WTC11 (cell line): ENCODE results near the gene GPC1. TPM values are rescaled to one million over a fixed set of nuclear protein-coding genes. Genes with fewer than 3 reads are reported as not detected.

Source experiments
- ATAC-seq: fragments of 200-7000 bp; cut with Tn5 transposase; 2 replicates; pipeline ENCODE4 v1.10.0; 2021; ENCODE audit warnings: mild to moderate bottlenecking, moderate library complexity
- CTCF ChIA-PET: fragments of 300-600 bp; sonication (Branson Sonifier 250); formaldehyde crosslinking; loops from one replicate; lab custom pipeline; 2021; ENCODE audit warnings: antibody characterized with exemption; lab: Charles Lee
- POLR2A ChIA-PET: fragments of 350-600 bp; sonication (Branson Sonifier 250); formaldehyde crosslinking; loops from one replicate; lab custom pipeline; 2021; ENCODE audit warnings: antibody characterized with exemption; lab: Charles Lee
- DNase-seq: peaks from one replicate; pipeline ENCODE4 v3.0.0; 2021; ENCODE audit warnings: low spot score
- H3K27ac Mint-ChIP-seq: 2 replicates; pipeline ENCODE4 v1.8.0; 2021; ENCODE audit warnings: mixed read lengths
- H3K27me3 Mint-ChIP-seq: 2 replicates; pipeline ENCODE4 v1.8.0; 2021; ENCODE audit warnings: low read depth, mild to moderate bottlenecking, moderate library complexity, mixed read lengths
- H3K36me3 Mint-ChIP-seq: 2 replicates; pipeline ENCODE4 v1.8.0; 2021; ENCODE audit warnings: mixed read lengths
- H3K4me1 Mint-ChIP-seq: 2 replicates; pipeline ENCODE4 v1.8.0; 2022; ENCODE audit warnings: mixed read lengths
- H3K4me3 Mint-ChIP-seq: 2 replicates; pipeline ENCODE4 v1.8.0; 2021; ENCODE audit warnings: mild to moderate bottlenecking, moderate library complexity, mixed read lengths
- H3K9me3 Mint-ChIP-seq: 2 replicates; pipeline ENCODE4 v1.8.0; 2021; ENCODE audit warnings: mixed read lengths
- ATF6 ChIP-seq: sonication (generic); formaldehyde crosslinking; IDR thresholded peaks from 2 replicates; pipeline ENCODE4 v1.8.1; 2023; ENCODE audit warnings: mild to moderate bottlenecking, missing genetic modification reagents
- E2F4 ChIP-seq: sonication (generic); formaldehyde crosslinking; IDR thresholded peaks from 2 replicates; pipeline ENCODE4 v1.8.1; 2022; ENCODE audit warnings: low read depth, mild to moderate bottlenecking, moderate library complexity, missing genetic modification reagents, borderline replicate concordance
- E2F5 ChIP-seq: sonication (generic); formaldehyde crosslinking; IDR thresholded peaks from 2 replicates; pipeline ENCODE4 v1.8.1; 2022; ENCODE audit warnings: mild to moderate bottlenecking, moderate library complexity, missing genetic modification reagents
- ELF4 ChIP-seq: sonication (generic); formaldehyde crosslinking; IDR thresholded peaks from 2 replicates; pipeline ENCODE4 v1.8.1; 2022; ENCODE audit warnings: low read depth, mild to moderate bottlenecking, moderate library complexity, missing genetic modification reagents
- FOXK1 ChIP-seq: sonication (generic); formaldehyde crosslinking; IDR thresholded peaks from 2 replicates; pipeline ENCODE4 v1.8.0; 2022; ENCODE audit warnings: mild to moderate bottlenecking, moderate library complexity, missing genetic modification reagents
- GRHL2 ChIP-seq: fragments of 250-450 bp; sonication (Bioruptor Pico); IDR thresholded peaks from 2 replicates; pipeline ENCODE4 v1.8.0; 2022; ENCODE audit warnings: mild to moderate bottlenecking, moderate library complexity; ENCODE audit not compliant: insufficient replicate concordance, severe bottlenecking
- HMGA2 ChIP-seq: fragments of 250-450 bp; sonication (Bioruptor Pico); IDR thresholded peaks from 2 replicates; pipeline ENCODE4 v1.4.0; 2021; ENCODE audit warnings: mild to moderate bottlenecking, moderate library complexity
- JAZF1 ChIP-seq: fragments of 250-450 bp; sonication (Bioruptor Pico); IDR thresholded peaks from 2 replicates; pipeline ENCODE4 v1.9.0; 2021; ENCODE audit warnings: moderate library complexity, mild to moderate bottlenecking, inconsistent platforms
- MYBL2 ChIP-seq: sonication (generic); formaldehyde crosslinking; IDR thresholded peaks from 2 replicates; pipeline ENCODE4 v1.8.1; 2023; ENCODE audit warnings: mild to moderate bottlenecking, moderate library complexity, missing genetic modification reagents
- NFE2L1 ChIP-seq: sonication (generic); formaldehyde crosslinking; IDR thresholded peaks from 2 replicates; pipeline ENCODE4 v1.8.1; 2023; ENCODE audit warnings: missing genetic modification reagents
- SMAD3 ChIP-seq: sonication (generic); formaldehyde crosslinking; IDR thresholded peaks from 2 replicates; pipeline ENCODE4 v1.8.0; 2022; ENCODE audit warnings: missing genetic modification reagents, mild to moderate bottlenecking, borderline replicate concordance
- SMAD4 ChIP-seq: sonication (generic); formaldehyde crosslinking; IDR thresholded peaks from 2 replicates; pipeline ENCODE4 v1.8.0; 2022; ENCODE audit warnings: mild to moderate bottlenecking, missing genetic modification reagents
- SOX15 ChIP-seq: fragments of 250-450 bp; sonication (Bioruptor Pico); IDR thresholded peaks from 2 replicates; pipeline ENCODE4 v1.9.0; 2021; ENCODE audit warnings: mild to moderate bottlenecking
- SP1 ChIP-seq: sonication (generic); formaldehyde crosslinking; conservative IDR thresholded peaks from 2 replicates; pipeline ENCODE4 v1.8.1; 2022; ENCODE audit warnings: missing genetic modification reagents
- TCF7 ChIP-seq: sonication (generic); formaldehyde crosslinking; IDR thresholded peaks from 2 replicates; pipeline ENCODE4 v1.8.0; 2022; ENCODE audit warnings: mild to moderate bottlenecking, low read depth, missing genetic modification reagents, moderate library complexity
- total RNA-seq: library from RNA; stranded (reverse); gene quantifications from 3 replicates; pipeline ENCODE4 v1.2.3, GENCODE V29; 2021
- TF ChIP-seq, protein P1 (sequence below): sonication (generic); formaldehyde crosslinking; IDR thresholded peaks from 2 replicates; pipeline ENCODE4 v1.8.0; 2022; ENCODE audit warnings: mild to moderate bottlenecking, missing genetic modification reagents
- TF ChIP-seq, protein P2 (sequence below): sonication (generic); formaldehyde crosslinking; IDR thresholded peaks from 2 replicates; pipeline ENCODE4 v1.8.1; 2023; ENCODE audit warnings: mild to moderate bottlenecking, missing genetic modification reagents, moderate library complexity
- TF ChIP-seq, protein P3 (sequence below): fragments of 250-450 bp; sonication (Bioruptor Pico); IDR thresholded peaks from 2 replicates; pipeline ENCODE4 v1.9.0; 2021; ENCODE audit warnings: mild to moderate bottlenecking

GPC1 gene
- total RNA-seq, 1 experiment from 2014 or later, result 41.5 TPM

- H3K36me3 Mint-ChIP-seq, result peaks cover 2% of the 10 kb centered on the region
- no peak for DNase-seq
- peaks cover 6% of the 10 kb centered on the region; the same call in 1 of the 2 replicates for H3K4me1 Mint-ChIP-seq
- TF ChIP-seq, protein P1, sequence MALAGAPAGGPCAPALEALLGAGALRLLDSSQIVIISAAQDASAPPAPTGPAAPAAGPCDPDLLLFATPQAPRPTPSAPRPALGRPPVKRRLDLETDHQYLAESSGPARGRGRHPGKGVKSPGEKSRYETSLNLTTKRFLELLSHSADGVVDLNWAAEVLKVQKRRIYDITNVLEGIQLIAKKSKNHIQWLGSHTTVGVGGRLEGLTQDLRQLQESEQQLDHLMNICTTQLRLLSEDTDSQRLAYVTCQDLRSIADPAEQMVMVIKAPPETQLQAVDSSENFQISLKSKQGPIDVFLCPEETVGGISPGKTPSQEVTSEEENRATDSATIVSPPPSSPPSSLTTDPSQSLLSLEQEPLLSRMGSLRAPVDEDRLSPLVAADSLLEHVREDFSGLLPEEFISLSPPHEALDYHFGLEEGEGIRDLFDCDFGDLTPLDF, result no peak
- TF ChIP-seq ELF4 (CRISPR knock-in tag), result no peak
- TF ChIP-seq E2F5 (CRISPR knock-in tag), result no peak
- TF ChIP-seq SOX15 (CRISPR knock-in tag), result no peak
- no peak for TF ChIP-seq GRHL2
- no peak for TF ChIP-seq E2F4 (CRISPR knock-in tag)
- no peak for TF ChIP-seq NFE2L1 (CRISPR knock-in tag)
- TF ChIP-seq MYBL2 (CRISPR knock-in tag), result no peak
- TF ChIP-seq, protein P2, sequence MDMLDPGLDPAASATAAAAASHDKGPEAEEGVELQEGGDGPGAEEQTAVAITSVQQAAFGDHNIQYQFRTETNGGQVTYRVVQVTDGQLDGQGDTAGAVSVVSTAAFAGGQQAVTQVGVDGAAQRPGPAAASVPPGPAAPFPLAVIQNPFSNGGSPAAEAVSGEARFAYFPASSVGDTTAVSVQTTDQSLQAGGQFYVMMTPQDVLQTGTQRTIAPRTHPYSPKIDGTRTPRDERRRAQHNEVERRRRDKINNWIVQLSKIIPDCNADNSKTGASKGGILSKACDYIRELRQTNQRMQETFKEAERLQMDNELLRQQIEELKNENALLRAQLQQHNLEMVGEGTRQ (CRISPR knock-in tag), result no peak
- TF ChIP-seq FOXK1 (CRISPR knock-in tag), result no peak
- no peak for TF ChIP-seq TCF7 (CRISPR knock-in tag)
- no peak for TF ChIP-seq SP1 (CRISPR knock-in tag)
- no peak for TF ChIP-seq SMAD3 (CRISPR knock-in tag)
- no peak for TF ChIP-seq ATF6 (CRISPR knock-in tag)
- TF ChIP-seq, protein P3, sequence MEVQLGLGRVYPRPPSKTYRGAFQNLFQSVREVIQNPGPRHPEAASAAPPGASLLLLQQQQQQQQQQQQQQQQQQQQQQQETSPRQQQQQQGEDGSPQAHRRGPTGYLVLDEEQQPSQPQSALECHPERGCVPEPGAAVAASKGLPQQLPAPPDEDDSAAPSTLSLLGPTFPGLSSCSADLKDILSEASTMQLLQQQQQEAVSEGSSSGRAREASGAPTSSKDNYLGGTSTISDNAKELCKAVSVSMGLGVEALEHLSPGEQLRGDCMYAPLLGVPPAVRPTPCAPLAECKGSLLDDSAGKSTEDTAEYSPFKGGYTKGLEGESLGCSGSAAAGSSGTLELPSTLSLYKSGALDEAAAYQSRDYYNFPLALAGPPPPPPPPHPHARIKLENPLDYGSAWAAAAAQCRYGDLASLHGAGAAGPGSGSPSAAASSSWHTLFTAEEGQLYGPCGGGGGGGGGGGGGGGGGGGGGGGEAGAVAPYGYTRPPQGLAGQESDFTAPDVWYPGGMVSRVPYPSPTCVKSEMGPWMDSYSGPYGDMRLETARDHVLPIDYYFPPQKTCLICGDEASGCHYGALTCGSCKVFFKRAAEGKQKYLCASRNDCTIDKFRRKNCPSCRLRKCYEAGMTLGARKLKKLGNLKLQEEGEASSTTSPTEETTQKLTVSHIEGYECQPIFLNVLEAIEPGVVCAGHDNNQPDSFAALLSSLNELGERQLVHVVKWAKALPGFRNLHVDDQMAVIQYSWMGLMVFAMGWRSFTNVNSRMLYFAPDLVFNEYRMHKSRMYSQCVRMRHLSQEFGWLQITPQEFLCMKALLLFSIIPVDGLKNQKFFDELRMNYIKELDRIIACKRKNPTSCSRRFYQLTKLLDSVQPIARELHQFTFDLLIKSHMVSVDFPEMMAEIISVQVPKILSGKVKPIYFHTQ (CRISPR knock-in tag), result no peak
- TF ChIP-seq SMAD4 (CRISPR knock-in tag), result no peak
- no peak for TF ChIP-seq JAZF1 (CRISPR knock-in tag)
- no peak for TF ChIP-seq HMGA2 (CRISPR knock-in tag)
- ChIA-PET POLR2A (no interaction called here), CTCF (interaction anchor here (2.0 kb wide), 1 partner anchor 191 kb away, joined by 9 read pairs; no protein-coding TSS in a partner anchor)
- no peak overlapping the region for H3K4me3 Mint-ChIP-seq
- H3K27ac Mint-ChIP-seq, result no peak overlapping the region
- no peak for ATAC-seq
- H3K9me3 Mint-ChIP-seq, result peaks cover 47% of the 10 kb centered on the region
- H3K27me3 Mint-ChIP-seq, result peaks cover 20% of the 10 kb centered on the region
These were observed 10.9 kb upstream of the GPC1 start for GRCh38 chr2:240424341-240425235.
